ENCODE results near the gene OTX2.

Gene OTX2

GRCh38 chr14:56799343-56799645 lies 11.0 kb downstream of the OTX2 start:
- Histone ChIP-seq H3K9me3 (ENCODE audit: control insufficient read depth, low read length) (no peaks in the 10 kb centered on the region), H3K36me3 (ENCODE audit: control insufficient read depth, insufficient read depth, low read length) (no peaks in the 10 kb centered on the region), H3K4me3 (ENCODE audit: low read length) (no peak overlapping the region), H3K27me3 (ENCODE audit: control insufficient read depth, insufficient read depth, low read length) (peaks cover 100% of the 10 kb centered on the region), H3K9ac (ENCODE audit: low read length) (no peak overlapping the region), H3K4me1 (ENCODE audit: control insufficient read depth, insufficient read depth, low read length) (peaks cover 13% of the 10 kb centered on the region)

- Histone ChIP-seq H3K4me3 (ENCODE audit: low read length) (no peak overlapping the region), H3K27me3 (ENCODE audit: control insufficient read depth, insufficient read depth, low read length) (peaks cover 99% of the 10 kb centered on the region), H3K36me3 (ENCODE audit: control insufficient read depth, insufficient read depth, low read length) (no peaks in the 10 kb centered on the region), H3K9ac (ENCODE audit: low read length) (no peak overlapping the region), H3K4me1 (ENCODE audit: control insufficient read depth, insufficient read depth, low read length) (peaks cover 13% of the 10 kb centered on the region), H3K9me3 (ENCODE audit: control insufficient read depth, low read length) (no peaks in the 10 kb centered on the region)
Measured at GRCh38 chr14:56798447-56799342, 11.6 kb downstream of the OTX2 start.

- no peak overlapping the region for H3K9ac ChIP-seq (ENCODE audit: low read length)
- no peak overlapping the region for H3K4me3 ChIP-seq (ENCODE audit: low read length)
Measured at GRCh38 chr14:56797569-56798446, 12.5 kb downstream of the OTX2 start.

DNA sequence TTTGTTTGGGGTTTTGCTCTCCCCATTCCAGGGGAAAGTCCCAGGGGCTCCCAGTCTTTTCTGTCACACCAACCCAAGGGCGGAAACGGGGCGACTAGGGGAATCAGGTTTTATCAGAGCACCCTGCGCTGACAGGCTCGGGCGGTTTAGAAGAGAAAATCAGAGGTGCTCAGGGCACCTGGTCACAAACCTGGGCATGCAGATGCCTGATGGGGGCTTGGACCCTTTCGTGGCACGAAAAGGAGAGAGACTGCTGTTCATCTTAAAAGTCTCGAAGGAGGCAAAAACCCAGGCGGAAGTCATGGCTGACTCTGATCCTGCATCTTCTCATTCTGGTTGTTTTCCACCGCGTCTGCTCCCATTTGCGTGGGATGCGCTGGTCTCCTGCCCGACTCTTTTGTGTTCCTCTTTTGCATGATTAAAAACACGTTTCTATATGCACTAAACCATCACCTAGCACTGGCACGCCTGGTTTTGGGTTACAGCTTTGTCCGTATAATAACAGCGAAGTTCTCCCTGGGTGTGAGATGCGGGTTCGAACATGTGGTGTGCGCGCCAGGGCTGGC lies 13.2 kb downstream of the OTX2 start:
- Histone ChIP-seq H3K4me3 (ENCODE audit: low read length) (no peak overlapping the region), H3K36me3 (ENCODE audit: control insufficient read depth, insufficient read depth, low read length) (no peaks in the 10 kb centered on the region), H3K4me1 (ENCODE audit: control insufficient read depth, insufficient read depth, low read length) (peaks cover 13% of the 10 kb centered on the region), H3K9me3 (ENCODE audit: control insufficient read depth, low read length) (no peaks in the 10 kb centered on the region), H3K27me3 (ENCODE audit: control insufficient read depth, insufficient read depth, low read length) (peaks cover 93% of the 10 kb centered on the region), H3K9ac (ENCODE audit: low read length) (no peak overlapping the region)

More at GRCh38 chr14:56797569-56798446, 12.5 kb downstream of the OTX2 start:
- H3K4me1 ChIP-seq (ENCODE audit: control insufficient read depth, insufficient read depth, low read length) = peaks cover 13% of the 10 kb centered on the region
- H3K9me3 ChIP-seq (ENCODE audit: control insufficient read depth, low read length) = no peaks in the 10 kb centered on the region
- no peaks in the 10 kb centered on the region for H3K36me3 ChIP-seq (ENCODE audit: control insufficient read depth, insufficient read depth, low read length)
- H3K27me3 ChIP-seq (ENCODE audit: control insufficient read depth, insufficient read depth, low read length) = peaks cover 98% of the 10 kb centered on the region

- H3K4me3 ChIP-seq (ENCODE audit: low read length) = no peak overlapping the region
- no peak overlapping the region for H3K9ac ChIP-seq (ENCODE audit: low read length)
- no peaks in the 10 kb centered on the region for H3K36me3 ChIP-seq (ENCODE audit: control insufficient read depth, insufficient read depth, low read length)
- peaks cover 13% of the 10 kb centered on the region for H3K4me1 ChIP-seq (ENCODE audit: control insufficient read depth, insufficient read depth, low read length)
- H3K27me3 ChIP-seq (ENCODE audit: control insufficient read depth, insufficient read depth, low read length) = peaks cover 85% of the 10 kb centered on the region
- no peaks in the 10 kb centered on the region for H3K9me3 ChIP-seq (ENCODE audit: control insufficient read depth, low read length)
Measured at GRCh38 chr14:56796259-56796658, 14.0 kb downstream of the OTX2 start.

- Histone ChIP-seq H3K36me3 (ENCODE audit: control insufficient read depth, insufficient read depth, low read length) (no peaks in the 10 kb centered on the region), H3K9ac (ENCODE audit: low read length) (no peak overlapping the region), H3K4me1 (ENCODE audit: control insufficient read depth, insufficient read depth, low read length) (peaks cover 13% of the 10 kb centered on the region), H3K4me3 (ENCODE audit: low read length) (no peak overlapping the region), H3K9me3 (ENCODE audit: control insufficient read depth, low read length) (no peaks in the 10 kb centered on the region), H3K27me3 (ENCODE audit: control insufficient read depth, insufficient read depth, low read length) (peaks cover 75% of the 10 kb centered on the region)
Measured at GRCh38 chr14:56795284-56795622, 15.0 kb downstream of the OTX2 start.

DNA sequence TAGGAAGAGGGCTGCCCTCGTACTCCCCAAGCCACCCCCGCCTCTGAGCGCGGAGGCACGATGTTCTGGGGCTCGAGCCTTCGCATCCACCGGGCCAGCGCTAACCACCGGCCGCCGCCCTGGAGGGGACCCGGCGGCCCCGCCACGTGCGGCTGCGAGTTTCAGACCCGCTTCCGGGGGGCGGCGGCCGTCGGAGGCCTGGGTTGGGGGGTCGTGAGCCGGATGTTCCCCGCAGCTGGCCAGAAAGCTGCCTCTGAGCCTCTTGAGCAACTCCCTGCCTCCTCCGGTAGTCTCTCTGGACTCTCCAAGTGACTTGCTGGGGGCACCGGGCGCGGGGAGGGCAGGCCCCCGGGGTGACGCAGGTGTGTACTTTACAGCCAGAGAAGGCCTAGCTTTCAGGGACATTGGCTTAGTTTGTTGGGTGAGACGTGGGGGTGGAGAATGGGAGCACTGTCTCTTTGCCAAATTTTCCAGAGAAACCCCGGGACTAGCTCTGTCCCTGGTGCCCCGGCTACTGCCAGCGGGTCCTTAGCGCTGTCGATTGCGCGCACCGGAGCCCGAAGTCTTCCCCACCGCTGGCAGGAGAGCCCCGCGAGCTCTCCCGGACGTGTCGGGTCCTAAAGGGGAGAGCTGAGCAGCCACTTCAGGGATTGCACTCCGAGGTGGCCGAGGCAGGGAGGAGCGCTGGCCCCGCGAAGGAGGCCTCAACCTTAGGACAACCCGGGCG lies 15.6 kb downstream of the OTX2 start:
- peaks cover 13% of the 10 kb centered on the region for H3K4me1 ChIP-seq (ENCODE audit: control insufficient read depth, insufficient read depth, low read length)
- H3K27me3 ChIP-seq (ENCODE audit: control insufficient read depth, insufficient read depth, low read length) = peaks cover 69% of the 10 kb centered on the region
- no peaks in the 10 kb centered on the region for H3K9me3 ChIP-seq (ENCODE audit: control insufficient read depth, low read length)
- H3K9ac ChIP-seq (ENCODE audit: low read length) = no peak overlapping the region
- H3K4me3 ChIP-seq (ENCODE audit: low read length) = no peak overlapping the region
- H3K36me3 ChIP-seq (ENCODE audit: control insufficient read depth, insufficient read depth, low read length) = no peaks in the 10 kb centered on the region

GRCh38 chr14:56794088-56794556 lies 16.2 kb downstream of the OTX2 start:
- H3K36me3 ChIP-seq (ENCODE audit: control insufficient read depth, insufficient read depth, low read length) = no peaks in the 10 kb centered on the region
- no peak overlapping the region for H3K9ac ChIP-seq (ENCODE audit: low read length)
- peaks cover 13% of the 10 kb centered on the region for H3K4me1 ChIP-seq (ENCODE audit: control insufficient read depth, insufficient read depth, low read length)
- peaks cover 63% of the 10 kb centered on the region for H3K27me3 ChIP-seq (ENCODE audit: control insufficient read depth, insufficient read depth, low read length)
- no peak overlapping the region for H3K4me3 ChIP-seq (ENCODE audit: low read length)
- no peaks in the 10 kb centered on the region for H3K9me3 ChIP-seq (ENCODE audit: control insufficient read depth, low read length)

DNA sequence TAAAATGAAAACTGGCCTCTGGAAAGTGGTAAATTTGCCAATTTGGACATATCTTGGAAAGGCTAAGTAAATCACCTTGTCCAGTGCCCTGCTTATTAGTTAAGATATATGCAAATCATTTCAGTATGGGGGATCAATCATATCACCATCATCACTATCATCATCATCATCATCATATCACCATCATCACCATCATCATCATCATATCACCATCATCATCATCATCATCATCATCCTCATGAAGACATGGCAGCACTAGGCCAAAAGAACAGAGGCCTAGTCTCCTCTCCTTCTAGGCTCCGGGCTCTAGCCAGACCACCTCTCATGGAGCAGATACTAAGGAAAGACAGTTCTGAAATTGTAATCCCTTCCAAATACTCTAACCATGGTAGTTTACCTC lies 20.3 kb downstream of the OTX2 start:
- Histone ChIP-seq H3K36me3 (ENCODE audit: control insufficient read depth, insufficient read depth, low read length) (no peaks in the 10 kb centered on the region), H3K27me3 (ENCODE audit: control insufficient read depth, insufficient read depth, low read length) (peaks cover 29% of the 10 kb centered on the region), H3K4me3 (ENCODE audit: low read length) (no peak overlapping the region), H3K4me1 (ENCODE audit: control insufficient read depth, insufficient read depth, low read length) (peaks cover 5% of the 10 kb centered on the region), H3K9ac (ENCODE audit: low read length) (no peak overlapping the region), H3K9me3 (ENCODE audit: control insufficient read depth, low read length) (no peaks in the 10 kb centered on the region)

- no peaks in the 10 kb centered on the region for H3K9me3 ChIP-seq (ENCODE audit: control insufficient read depth, low read length)
- H3K36me3 ChIP-seq (ENCODE audit: control insufficient read depth, insufficient read depth, low read length) = no peaks in the 10 kb centered on the region
- no peaks in the 10 kb centered on the region for H3K4me1 ChIP-seq (ENCODE audit: control insufficient read depth, insufficient read depth, low read length)
- no peak overlapping the region for H3K4me3 ChIP-seq (ENCODE audit: low read length)
- H3K27me3 ChIP-seq (ENCODE audit: control insufficient read depth, insufficient read depth, low read length) = peaks cover 7% of the 10 kb centered on the region
- no peak overlapping the region for H3K9ac ChIP-seq (ENCODE audit: low read length)
Measured at GRCh38 chr14:56787530-56787929, 22.7 kb downstream of the OTX2 start.

DNA sequence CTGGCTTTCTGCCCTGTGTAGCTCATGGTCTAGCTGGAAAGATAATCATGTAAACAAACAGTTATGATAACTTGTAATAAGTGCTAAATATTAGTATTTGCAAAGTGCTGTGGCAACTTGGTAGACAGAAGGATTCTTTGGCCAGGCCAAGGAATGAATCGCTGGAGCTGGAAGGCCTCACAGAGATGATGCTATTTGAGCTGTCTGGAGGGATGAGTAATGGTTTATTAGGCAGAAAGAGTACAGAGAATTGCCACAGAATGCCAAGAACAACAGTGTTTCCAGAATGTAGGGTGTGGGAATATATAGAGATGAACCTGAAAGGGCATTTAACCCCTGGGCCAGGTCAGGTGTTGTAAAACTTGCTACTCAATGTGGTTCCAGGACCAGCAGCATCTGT lies 27.6 kb downstream of the OTX2 start:
- Histone ChIP-seq H3K4me1 (ENCODE audit: control insufficient read depth, insufficient read depth, low read length) (no peaks in the 10 kb centered on the region), H3K4me3 (ENCODE audit: low read length) (no peak overlapping the region), H3K36me3 (ENCODE audit: control insufficient read depth, insufficient read depth, low read length) (no peaks in the 10 kb centered on the region), H3K27me3 (ENCODE audit: control insufficient read depth, insufficient read depth, low read length) (peaks cover 2% of the 10 kb centered on the region), H3K9me3 (ENCODE audit: control insufficient read depth, low read length) (no peaks in the 10 kb centered on the region), H3K9ac (ENCODE audit: low read length) (no peak overlapping the region)
